Fibroblast of lung (primary cell): ENCODE measurements around the gene ZNRF4. TPM values are rescaled to one million over a fixed set of nuclear protein-coding genes. Genes with fewer than 3 reads are reported as not detected.
"Not testable (repeated sequence)": the region's sequence is repeated elsewhere in the genome, so short reads cannot be mapped to it uniquely, and the experiment has no call there.

Experiments used
- DNase-seq, 2 donors: peaks; one replicate each; pipeline versions ENCODE4 v3.0.0 to v3.0.0-alpha.2; 2010; ENCODE audit warnings: low read depth in 2 of 2
- H2AFZ ChIP-seq: 2 replicates; pipeline ENCODE4 v1.5.1; 2012; ENCODE audit warnings: low read length, control low read depth, inconsistent platforms
- H3K27ac ChIP-seq: 2 replicates; pipeline ENCODE4 v1.5.1; 2011; ENCODE audit warnings: low read length, control low read depth; ENCODE audit not compliant: insufficient read depth
- H3K27me3 ChIP-seq: 2 replicates; pipeline ENCODE4 v1.5.1; 2011; ENCODE audit warnings: mild to moderate bottlenecking, low read length; ENCODE audit not compliant: control insufficient read depth, insufficient read depth
- H3K36me3 ChIP-seq: 2 replicates; pipeline ENCODE4 v1.5.1; 2011; ENCODE audit warnings: low read length; ENCODE audit not compliant: control insufficient read depth, insufficient read depth
- H3K4me1 ChIP-seq: 2 replicates; pipeline ENCODE4 v1.5.1; 2011; ENCODE audit warnings: low read length; ENCODE audit not compliant: control insufficient read depth, insufficient read depth; ENCODE audit errors: extremely low read depth
- H3K4me2 ChIP-seq: 2 replicates; pipeline ENCODE4 v1.5.1; 2011; ENCODE audit warnings: low read length, control low read depth; ENCODE audit not compliant: insufficient read depth; ENCODE audit errors: extremely low read depth
- H3K4me3 ChIP-seq, 4 experiments: fragments of 200-600 bp in 1 of 4; sonication (generic) in 1 of 4; replicated peaks in 1 of 4; 2 replicates each; pipeline ENCODE4 v1.5.1; 2011 to 2016; ENCODE audit warnings: low read length in 4 of 4, low read depth in 3 of 4, mild to moderate bottlenecking in 3 of 4, control low read depth in 2 of 4, inconsistent platforms in 1 of 4, mixed read lengths in 1 of 4; ENCODE audit not compliant: insufficient read depth in 1 of 4; ENCODE audit errors: control extremely low read depth in 1 of 4
- H3K79me2 ChIP-seq: 2 replicates; pipeline ENCODE4 v1.5.1; 2012; ENCODE audit warnings: mild to moderate bottlenecking, low read length, inconsistent platforms; ENCODE audit not compliant: control insufficient read depth, insufficient read depth
- H3K9ac ChIP-seq: 2 replicates; pipeline ENCODE4 v1.5.1; 2011; ENCODE audit warnings: mild to moderate bottlenecking, low read length, control low read depth; ENCODE audit not compliant: insufficient read depth
- H3K9me3 ChIP-seq: 2 replicates; pipeline ENCODE4 v1.5.1; 2012; ENCODE audit warnings: low read depth, low read length; ENCODE audit not compliant: control insufficient read depth, insufficient read depth
- H4K20me1 ChIP-seq: 2 replicates; pipeline ENCODE4 v1.5.1; 2011; ENCODE audit warnings: low read length; ENCODE audit not compliant: control insufficient read depth, insufficient read depth; ENCODE audit errors: extremely low read depth
- CTCF ChIP-seq, 2 donors: IDR thresholded peaks in 1 of 2; conservative IDR thresholded peaks in 1 of 2; 1 replicate in 1 of 2; 2 replicates in 1 of 2; pipeline ENCODE4 v1.5.1; 2011 to 2012; ENCODE audit warnings: low read length in 2 of 2, control low read depth in 1 of 2, inconsistent platforms in 1 of 2, low read depth in 1 of 2, mild to moderate bottlenecking in 1 of 2
- EZH2 ChIP-seq: IDR thresholded peaks from 2 replicates; pipeline ENCODE4 v1.5.1; 2012; ENCODE audit warnings: low read length, control low read depth, mild to moderate bottlenecking; ENCODE audit errors: missing control alignments
- polyA plus RNA-seq, 2 donors: library from polyadenylated mRNA; depleted of rRNA in 1 of 2; stranded (reverse) in 1 of 2; unstranded in 1 of 2; fragments of >200 nt; gene quantifications; 2 replicates each; pipeline ENCODE4 v1.2.1, GENCODE V29; 2011 to 2012; ENCODE audit warnings: missing spikeins in 1 of 2
- total RNA-seq: library from RNA; depleted of rRNA; stranded (reverse); fragments of >200 nt; gene quantifications from 2 replicates; pipeline ENCODE4 v1.2.1, GENCODE V29; 2014

Gene ZNRF4
- total and polyA plus RNA-seq, 2 donors (not counting 1 experiment from before 2014, with no cell fraction given): not detected

GRCh38 chr19:5484398-5485285 lies 29.4 kb downstream of the ZNRF4 start:
- Histone ChIP-seq H3K4me3 (no peak overlapping the region), H3K36me3 (no peaks in the 10 kb centered on the region), H2AFZ (no peak overlapping the region), H4K20me1 (no peaks in the 10 kb centered on the region), H3K4me2 (no peak overlapping the region), H3K9me3 (no peaks in the 10 kb centered on the region), H3K27ac (no peak overlapping the region), H3K4me1 (no peaks in the 10 kb centered on the region), H3K9ac (no peak overlapping the region), H3K79me2 (no peaks in the 10 kb centered on the region), H3K27me3 (no peaks in the 10 kb centered on the region)
- peak; percentile 9 to 71 for DNase-seq
- TF ChIP-seq EZH2: no peak
- no peak for TF ChIP-seq CTCF (conservative IDR thresholded peaks at IDR 0.05 in 1 of 2, IDR thresholded peaks at IDR 0.05 in 1 of 2; ENCODE audit: low read depth in 1 of 2, low read length in 2 of 2)

- no peak overlapping the region for H2AFZ ChIP-seq
- no peak overlapping the region for H3K9ac ChIP-seq
- no peak overlapping the region for H3K4me3 ChIP-seq
- H3K27me3 ChIP-seq: no peaks in the 10 kb centered on the region
- H3K4me1 ChIP-seq: no peaks in the 10 kb centered on the region
- no peak overlapping the region for H3K4me2 ChIP-seq
- no peaks in the 10 kb centered on the region for H3K9me3 ChIP-seq
- no peaks in the 10 kb centered on the region for H3K36me3 ChIP-seq
- no peak for DNase-seq
- TF ChIP-seq EZH2: no peak
- TF ChIP-seq CTCF (conservative IDR thresholded peaks at IDR 0.05 in 1 of 2, IDR thresholded peaks at IDR 0.05 in 1 of 2; ENCODE audit: low read depth in 1 of 2, low read length in 2 of 2): no peak
- H3K79me2 ChIP-seq: no peaks in the 10 kb centered on the region
- H3K27ac ChIP-seq: no peak overlapping the region
- H4K20me1 ChIP-seq: no peaks in the 10 kb centered on the region
These were observed 30.0 kb downstream of the ZNRF4 start for GRCh38 chr19:5485286-5485636.

GRCh38 chr19:5485658-5486057 lies 30.4 kb downstream of the ZNRF4 start:
- not testable (repeated sequence) for H3K79me2 ChIP-seq, H3K9ac ChIP-seq, H4K20me1 ChIP-seq, H3K36me3 ChIP-seq, H2AFZ ChIP-seq, H3K9me3 ChIP-seq, H3K4me1 ChIP-seq, H3K27me3 ChIP-seq, H3K27ac ChIP-seq, H3K4me2 ChIP-seq, H3K4me3 ChIP-seq, DNase-seq
